HUES64 (cell line): ENCODE results near the gene ACAT1.
"Not testable (repeated sequence)": the region's sequence is repeated elsewhere in the genome, so short reads cannot be mapped to it uniquely, and the experiment has no call there.

Experiments
- H3K27ac ChIP-seq: 2 replicates; pipeline ENCODE4 v1.7.0; 2013; ENCODE audit warnings: low read depth, low read length, inconsistent platforms
- H3K27me3 ChIP-seq: 2 replicates; pipeline ENCODE4 v1.6.1; 2013; ENCODE audit warnings: mild to moderate bottlenecking, low read length; ENCODE audit not compliant: insufficient read depth
- H3K36me3 ChIP-seq: 2 replicates; pipeline ENCODE4 v1.6.1; 2013; ENCODE audit warnings: mild to moderate bottlenecking, low read length; ENCODE audit not compliant: insufficient read depth
- H3K4me1 ChIP-seq: 2 replicates; pipeline ENCODE4 v1.6.1; 2013; ENCODE audit warnings: mild to moderate bottlenecking, low read length, moderate library complexity; ENCODE audit not compliant: insufficient read depth
- H3K4me3 ChIP-seq: 2 replicates; pipeline ENCODE4 v1.5.1; 2013; ENCODE audit warnings: mild to moderate bottlenecking, low read length, moderate library complexity
- H3K9ac ChIP-seq: 2 replicates; pipeline ENCODE4 v1.6.1; 2013; ENCODE audit warnings: mild to moderate bottlenecking, low read depth, low read length
- H3K9me3 ChIP-seq: 2 replicates; pipeline ENCODE4 v1.6.1; 2013; ENCODE audit warnings: low read depth, low read length; ENCODE audit not compliant: insufficient read depth
- WGBS: fragments of 150-250, 120-280 bp; methylation state at CpG from one replicate; pipeline ENCODE4 v1.1.7; 2013; ENCODE audit warnings: missing lambda C conversion rate; 5-methylcytosine and 5-hydroxymethylcytosine counted together

The ACAT1 gene

GRCh38 chr11:108117746-108118371, 3.5 kb upstream of the ACAT1 start:
- Histone ChIP-seq H3K4me1 (peaks cover 20% of the 10 kb centered on the region), H3K9me3 (no peaks in the 10 kb centered on the region), H3K27me3 (peaks cover 14% of the 10 kb centered on the region), H3K4me3 (no peak overlapping the region), H3K27ac (no peak overlapping the region), H3K36me3 (no peaks in the 10 kb centered on the region), H3K9ac (no peak overlapping the region)

- H3K27ac ChIP-seq, H3K9me3 ChIP-seq, H3K36me3 ChIP-seq, H3K4me1 ChIP-seq: not testable (repeated sequence)
- H3K27me3 ChIP-seq, result peaks cover 14% of the 10 kb centered on the region
- peak overlapping the region; percentile 85 for H3K4me3 ChIP-seq
- WGBS, result 79% methylated on average over 7 of the region's 7 CpGs
- peak overlapping the region; percentile 46; the same call in 1 of the 2 replicates for H3K9ac ChIP-seq
Observed at GRCh38 chr11:108120936-108121273, 462 bp upstream of the ACAT1 start.

GRCh38 chr11:108122166-108122628, 830 bp downstream of the ACAT1 start:
- peaks cover 8% of the 10 kb centered on the region; the same call in 1 of the 2 replicates for H3K4me1 ChIP-seq
- H3K9me3 ChIP-seq, result no peaks in the 10 kb centered on the region
- H3K27me3 ChIP-seq, result peaks cover 14% of the 10 kb centered on the region
- no peaks in the 10 kb centered on the region for H3K36me3 ChIP-seq
- H3K27ac ChIP-seq, result no peak overlapping the region
- peak overlapping the region; percentile 80; the same call in 1 of the 2 replicates for H3K9ac ChIP-seq
- H3K4me3 ChIP-seq, result peak overlapping the region; percentile 85
- WGBS, result 54% methylated on average over 9 of the region's 9 CpGs

GRCh38 chr11:108125096-108125495, 3.7 kb downstream of the ACAT1 start:
- Histone ChIP-seq H3K27me3 (peaks cover 14% of the 10 kb centered on the region), H3K36me3 (no peaks in the 10 kb centered on the region), H3K9ac (no peak overlapping the region), H3K9me3 (no peaks in the 10 kb centered on the region), H3K27ac (no peak overlapping the region), H3K4me1 (peaks cover 8% of the 10 kb centered on the region; the same call in 1 of the 2 replicates), H3K4me3 (no peak overlapping the region)
- 97% methylated on average over 5 of the region's 5 CpGs for WGBS

GRCh38 chr11:108128772-108129171, 7.4 kb downstream of the ACAT1 start:
- no peak overlapping the region for H3K27ac ChIP-seq
- 90% methylated on average over 2 of the region's 2 CpGs for WGBS
- H3K27me3 ChIP-seq, result no peaks in the 10 kb centered on the region
- H3K4me1 ChIP-seq, result no peaks in the 10 kb centered on the region
- no peaks in the 10 kb centered on the region for H3K9me3 ChIP-seq
- no peak overlapping the region for H3K4me3 ChIP-seq
- no peak overlapping the region for H3K9ac ChIP-seq
- peaks cover 2% of the 10 kb centered on the region; the same call in 1 of the 2 replicates for H3K36me3 ChIP-seq

- H3K27me3 ChIP-seq, result no peaks in the 10 kb centered on the region
- no peaks in the 10 kb centered on the region for H3K9me3 ChIP-seq
- peaks cover 20% of the 10 kb centered on the region for H3K36me3 ChIP-seq
- no peaks in the 10 kb centered on the region for H3K4me1 ChIP-seq
- no peak overlapping the region for H3K4me3 ChIP-seq
- H3K9ac ChIP-seq, result no peak overlapping the region
- no peak overlapping the region for H3K27ac ChIP-seq
- WGBS, result 100% methylated on average over 1 of the region's 1 CpG
Observed at GRCh38 chr11:108131993-108132392, 10.6 kb downstream of the ACAT1 start.

GRCh38 chr11:108132993-108133538, 11.7 kb downstream of the ACAT1 start:
- not testable (repeated sequence) for H3K27me3 ChIP-seq, H3K9ac ChIP-seq, H3K9me3 ChIP-seq, H3K27ac ChIP-seq, H3K4me1 ChIP-seq, H3K4me3 ChIP-seq
- 93% methylated on average over 2 of the region's 2 CpGs for WGBS
- H3K36me3 ChIP-seq, result peaks cover 22% of the 10 kb centered on the region

GRCh38 chr11:108135845-108136544, 14.6 kb downstream of the ACAT1 start:
- no peak overlapping the region for H3K9ac ChIP-seq
- no peak overlapping the region for H3K27ac ChIP-seq
- H3K27me3 ChIP-seq, result no peaks in the 10 kb centered on the region
- H3K4me1 ChIP-seq, result no peaks in the 10 kb centered on the region
- 91% methylated on average over 2 of the region's 2 CpGs for WGBS
- no peaks in the 10 kb centered on the region for H3K9me3 ChIP-seq
- H3K4me3 ChIP-seq, result no peak overlapping the region
- H3K36me3 ChIP-seq, result peaks cover 37% of the 10 kb centered on the region

- H3K4me3 ChIP-seq, result no peak overlapping the region
- no peaks in the 10 kb centered on the region for H3K9me3 ChIP-seq
- H3K9ac ChIP-seq, result no peak overlapping the region
- no peaks in the 10 kb centered on the region for H3K27me3 ChIP-seq
- peaks cover 48% of the 10 kb centered on the region for H3K36me3 ChIP-seq
- H3K27ac ChIP-seq, result no peak overlapping the region
- H3K4me1 ChIP-seq, result no peaks in the 10 kb centered on the region
- WGBS, result 97% methylated on average over 1 of the region's 1 CpG
Observed at GRCh38 chr11:108137212-108137611, 15.8 kb downstream of the ACAT1 start.

- no peak overlapping the region for H3K4me3 ChIP-seq
- H3K4me1 ChIP-seq, result no peaks in the 10 kb centered on the region
- H3K9me3 ChIP-seq, result no peaks in the 10 kb centered on the region
- H3K27me3 ChIP-seq, result no peaks in the 10 kb centered on the region
- H3K36me3 ChIP-seq, result peaks cover 73% of the 10 kb centered on the region
- H3K9ac ChIP-seq, result no peak overlapping the region
- 90% methylated on average over 7 of the region's 7 CpGs for WGBS
- H3K27ac ChIP-seq, result no peak overlapping the region
Observed at GRCh38 chr11:108142304-108142703, 20.9 kb downstream of the ACAT1 start.

- no peaks in the 10 kb centered on the region for H3K27me3 ChIP-seq
- no peak overlapping the region for H3K4me3 ChIP-seq
- no peaks in the 10 kb centered on the region for H3K4me1 ChIP-seq
- 97% methylated on average over 3 of the region's 3 CpGs for WGBS
- H3K9ac ChIP-seq, result no peak overlapping the region
- H3K9me3 ChIP-seq, result no peaks in the 10 kb centered on the region
- H3K36me3 ChIP-seq, result peaks cover 91% of the 10 kb centered on the region
- no peak overlapping the region for H3K27ac ChIP-seq
Observed at GRCh38 chr11:108144615-108145014, 23.2 kb downstream of the ACAT1 start.
